Chondrocyte (in vitro differentiated cells): Measurements from ENCODE around the gene C20orf202. TPM values are rescaled to one million over a fixed set of nuclear protein-coding genes. Genes with fewer than 3 reads are reported as not detected.

ENCODE experiments used
- DNase-seq: peaks from one replicate; pipeline ENCODE4 v3.0.0; 2021; ENCODE audit warnings: mixed read lengths, low spot score
- H3K27ac Mint-ChIP-seq: one replicate; pipeline ENCODE4 v1.8.0; 2021; ENCODE audit warnings: mild to moderate bottlenecking, moderate library complexity, mixed read lengths; ENCODE audit not compliant: unreplicated experiment
- H3K27me3 Mint-ChIP-seq: 2 replicates; pipeline ENCODE4 v1.8.0; 2021; ENCODE audit warnings: low read depth, mixed read lengths
- H3K36me3 Mint-ChIP-seq: 2 replicates; pipeline ENCODE4 v1.8.0; 2021; ENCODE audit warnings: low read depth, mixed read lengths
- H3K4me1 Mint-ChIP-seq: 2 replicates; pipeline ENCODE4 v1.8.0; 2021; ENCODE audit warnings: low read depth, mild to moderate bottlenecking, mixed read lengths
- H3K4me3 Mint-ChIP-seq: one replicate; pipeline ENCODE4 v1.8.0; 2021; ENCODE audit warnings: mild to moderate bottlenecking, moderate library complexity, mixed read lengths; ENCODE audit not compliant: unreplicated experiment
- H3K9me3 Mint-ChIP-seq: 2 replicates; pipeline ENCODE4 v1.8.0; 2021; ENCODE audit warnings: low read depth, mixed read lengths
- CTCF ChIP-seq: fragments of 200-600 bp; sonication (generic); IDR thresholded peaks from 2 replicates; pipeline ENCODE4 v1.5.0; 2021; ENCODE audit warnings: antibody characterized with exemption, mild to moderate bottlenecking, moderate library complexity
- total RNA-seq: library from RNA; stranded (reverse); gene quantifications from 3 replicates; pipeline ENCODE4 v1.2.1, GENCODE V29; 2021

C20orf202 gene
- total RNA-seq, 1 donor from 2014 or later = not detected

GRCh38 chr20:1165941-1166340 lies 37.3 kb upstream of the C20orf202 start:
- no peaks in the 10 kb centered on the region for H3K4me1 Mint-ChIP-seq
- DNase-seq = no peak
- TF ChIP-seq CTCF = no peak
- H3K36me3 Mint-ChIP-seq = peaks cover 63% of the 10 kb centered on the region
- H3K27ac Mint-ChIP-seq = no peak overlapping the region
- no peak overlapping the region for H3K4me3 Mint-ChIP-seq
- H3K27me3 Mint-ChIP-seq = no peaks in the 10 kb centered on the region
- H3K9me3 Mint-ChIP-seq = no peaks in the 10 kb centered on the region

- Mint-ChIP-seq H3K4me1 (no peaks in the 10 kb centered on the region), H3K36me3 (peaks cover 58% of the 10 kb centered on the region), H3K4me3 (no peak overlapping the region), H3K9me3 (no peaks in the 10 kb centered on the region), H3K27ac (no peak overlapping the region), H3K27me3 (no peaks in the 10 kb centered on the region)
- no peak for DNase-seq
- no peak for TF ChIP-seq CTCF
Observed at GRCh38 chr20:1166948-1167720, 36.1 kb upstream of the C20orf202 start.

GRCh38 chr20:1169224-1169623 lies 34.0 kb upstream of the C20orf202 start:
- Mint-ChIP-seq H3K4me3 (no peak overlapping the region), H3K36me3 (peaks cover 52% of the 10 kb centered on the region), H3K27me3 (no peaks in the 10 kb centered on the region), H3K4me1 (no peaks in the 10 kb centered on the region), H3K27ac (no peak overlapping the region), H3K9me3 (no peaks in the 10 kb centered on the region)
- TF ChIP-seq CTCF = no peak
- no peak for DNase-seq

GRCh38 chr20:1171461-1172093 lies 31.7 kb upstream of the C20orf202 start:
- H3K36me3 Mint-ChIP-seq = peaks cover 35% of the 10 kb centered on the region

GRCh38 chr20:1173698-1174097 lies 29.6 kb upstream of the C20orf202 start:
- Mint-ChIP-seq H3K4me3 (no peak overlapping the region), H3K27me3 (no peaks in the 10 kb centered on the region), H3K4me1 (no peaks in the 10 kb centered on the region), H3K27ac (no peak overlapping the region), H3K9me3 (no peaks in the 10 kb centered on the region), H3K36me3 (peaks cover 21% of the 10 kb centered on the region)
- no peak for DNase-seq
- TF ChIP-seq CTCF = no peak

More at GRCh38 chr20:1171461-1172093, 31.7 kb upstream of the C20orf202 start:
- Mint-ChIP-seq H3K4me3 (no peak overlapping the region), H3K27ac (no peak overlapping the region), H3K27me3 (no peaks in the 10 kb centered on the region), H3K4me1 (no peaks in the 10 kb centered on the region), H3K9me3 (no peaks in the 10 kb centered on the region)
- no peak for DNase-seq
- no peak for TF ChIP-seq CTCF
